ENCODE data around the gene PCDH15.

- TF ChIP-seq EZH2 (IDR thresholded peaks at IDR 0.05; ENCODE audit: borderline replicate concordance, low read depth, low read length, poor library complexity, severe bottlenecking): no peak
- TF ChIP-seq, protein P1, sequence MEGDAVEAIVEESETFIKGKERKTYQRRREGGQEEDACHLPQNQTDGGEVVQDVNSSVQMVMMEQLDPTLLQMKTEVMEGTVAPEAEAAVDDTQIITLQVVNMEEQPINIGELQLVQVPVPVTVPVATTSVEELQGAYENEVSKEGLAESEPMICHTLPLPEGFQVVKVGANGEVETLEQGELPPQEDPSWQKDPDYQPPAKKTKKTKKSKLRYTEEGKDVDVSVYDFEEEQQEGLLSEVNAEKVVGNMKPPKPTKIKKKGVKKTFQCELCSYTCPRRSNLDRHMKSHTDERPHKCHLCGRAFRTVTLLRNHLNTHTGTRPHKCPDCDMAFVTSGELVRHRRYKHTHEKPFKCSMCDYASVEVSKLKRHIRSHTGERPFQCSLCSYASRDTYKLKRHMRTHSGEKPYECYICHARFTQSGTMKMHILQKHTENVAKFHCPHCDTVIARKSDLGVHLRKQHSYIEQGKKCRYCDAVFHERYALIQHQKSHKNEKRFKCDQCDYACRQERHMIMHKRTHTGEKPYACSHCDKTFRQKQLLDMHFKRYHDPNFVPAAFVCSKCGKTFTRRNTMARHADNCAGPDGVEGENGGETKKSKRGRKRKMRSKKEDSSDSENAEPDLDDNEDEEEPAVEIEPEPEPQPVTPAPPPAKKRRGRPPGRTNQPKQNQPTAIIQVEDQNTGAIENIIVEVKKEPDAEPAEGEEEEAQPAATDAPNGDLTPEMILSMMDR (conservative IDR thresholded peaks at IDR 0.05; ENCODE audit: low read depth, low read length): no peak
Measured at GRCh38 chr10:54137396-54137795, 663.6 kb downstream of the PCDH15 start.

Data from A673 (cell line).